Thyroid gland (tissue), 4 donors: ENCODE results near the gene CYBC1. TPM values are rescaled to one million over a fixed set of nuclear protein-coding genes. Genes with fewer than 3 reads are reported as not detected.
A peak's percentile ranks its signal among the peaks of the same experiment; 100 is the strongest.

ENCODE experiments used
- DNase-seq, 2 donors: peaks; one replicate each; pipeline ENCODE4 v3.0.0-alpha.2; 2019
- H3K27ac ChIP-seq, 3 donors: fragments of 200-600 bp; sonication (generic); 1 replicate in 2 of 3; 2 replicates in 1 of 3; pipeline ENCODE4 v1.5.1; 2016 to 2019; ENCODE audit warnings: mild to moderate bottlenecking in 1 of 3, moderate library complexity in 1 of 3
- H3K27me3 ChIP-seq: fragments of 200-600 bp; sonication (generic); one replicate; pipeline ENCODE4 v1.5.1; 2019
- H3K36me3 ChIP-seq, 2 donors: fragments of 200-600 bp; sonication (generic); one replicate each; pipeline ENCODE4 v1.5.1; 2016 to 2019
- H3K4me1 ChIP-seq, 2 donors: fragments of 200-600 bp; sonication (generic); one replicate each; pipeline ENCODE4 v1.5.1; 2017 to 2019
- H3K4me3 ChIP-seq, 3 donors: fragments of 200-600 bp; sonication (generic); replicated peaks in 1 of 3; 1 replicate in 2 of 3; 2 replicates in 1 of 3; pipeline ENCODE4 v1.5.1; 2016; ENCODE audit warnings: mild to moderate bottlenecking in 1 of 3
- H3K9me3 ChIP-seq: fragments of 200-600 bp; sonication (generic); one replicate; pipeline ENCODE4 v1.5.1; 2017
- POLR2A ChIP-seq, 2 donors: fragments of 450-650 bp; IDR thresholded peaks; one replicate each; pipeline ENCODE4 v1.6.1; 2017; ENCODE audit warnings: antibody characterized with exemption in 2 of 2, mild to moderate bottlenecking in 2 of 2, moderate library complexity in 1 of 2
- WGBS, 2 donors: methylation state at CpG; one replicate each; pipeline ENCODE4 v1.1.5; 2017; 5-methylcytosine and 5-hydroxymethylcytosine counted together
- intact Hi-C: fragments of 100-400 bp; cut with DNase I; formaldehyde crosslinking; loops from one replicate; pipeline ENCODE4 v1.15.1; 2023
- total RNA-seq, 4 donors: library from RNA; depleted of rRNA; stranded (reverse); fragments of >200 nt; gene quantifications; one replicate each; pipeline ENCODE4 v1.2.3, GENCODE V29; 2016
- TF ChIP-seq, protein P1 (sequence below), 6 experiments: fragments of 200-600 bp in 3 of 6; fragments of 450-650 bp in 3 of 6; sonication (generic) in 3 of 6; IDR thresholded peaks; one replicate each; pipeline ENCODE4 v1.5.1; 2016 to 2019; ENCODE audit warnings: antibody characterized with exemption in 6 of 6, mild to moderate bottlenecking in 2 of 6, inconsistent platforms in 1 of 6, moderate library complexity in 1 of 6

The CYBC1 gene
- total RNA-seq, 4 donors from 2014 or later = 51.2 to 66.6 (median 53.6) TPM

DNA sequence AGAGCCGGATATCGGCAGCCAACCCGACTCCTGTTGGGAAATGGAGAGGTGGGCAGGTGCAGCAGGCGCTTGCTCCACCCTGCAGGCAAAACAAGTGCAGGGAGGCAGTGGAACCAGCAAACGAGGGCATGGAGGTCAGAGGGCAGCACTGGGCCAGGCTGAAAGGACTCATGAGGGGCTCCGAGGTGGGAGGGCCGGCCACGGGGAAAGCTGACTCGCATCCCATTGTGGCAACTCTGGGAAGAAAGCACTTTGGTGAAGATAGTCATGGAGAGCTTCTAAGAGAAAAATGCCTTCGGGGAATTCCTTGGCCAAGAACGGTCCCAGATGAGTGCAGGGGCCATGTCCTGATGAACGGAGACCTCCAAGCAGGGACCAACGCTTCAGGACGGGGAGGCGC lies 4.4 kb downstream of the CYBC1 start:
- no peak overlapping the region for H3K4me3 ChIP-seq
- WGBS, 2 donors = 90 to 91% methylated on average over 15 of the region's 15 CpGs
- intact Hi-C loops = no loop called here
- H3K36me3 ChIP-seq = peaks cover 0 to 9% of the 10 kb centered on the region in 2 donors
- no peaks in the 10 kb centered on the region for H3K9me3 ChIP-seq
- H3K27ac ChIP-seq = no peak overlapping the region
- H3K4me1 ChIP-seq = peaks cover 12 to 28% of the 10 kb centered on the region in 2 donors
- DNase-seq = no peak
- TF ChIP-seq POLR2A (IDR thresholded peaks at IDR 0.05) = no peak
- TF ChIP-seq, protein P1, sequence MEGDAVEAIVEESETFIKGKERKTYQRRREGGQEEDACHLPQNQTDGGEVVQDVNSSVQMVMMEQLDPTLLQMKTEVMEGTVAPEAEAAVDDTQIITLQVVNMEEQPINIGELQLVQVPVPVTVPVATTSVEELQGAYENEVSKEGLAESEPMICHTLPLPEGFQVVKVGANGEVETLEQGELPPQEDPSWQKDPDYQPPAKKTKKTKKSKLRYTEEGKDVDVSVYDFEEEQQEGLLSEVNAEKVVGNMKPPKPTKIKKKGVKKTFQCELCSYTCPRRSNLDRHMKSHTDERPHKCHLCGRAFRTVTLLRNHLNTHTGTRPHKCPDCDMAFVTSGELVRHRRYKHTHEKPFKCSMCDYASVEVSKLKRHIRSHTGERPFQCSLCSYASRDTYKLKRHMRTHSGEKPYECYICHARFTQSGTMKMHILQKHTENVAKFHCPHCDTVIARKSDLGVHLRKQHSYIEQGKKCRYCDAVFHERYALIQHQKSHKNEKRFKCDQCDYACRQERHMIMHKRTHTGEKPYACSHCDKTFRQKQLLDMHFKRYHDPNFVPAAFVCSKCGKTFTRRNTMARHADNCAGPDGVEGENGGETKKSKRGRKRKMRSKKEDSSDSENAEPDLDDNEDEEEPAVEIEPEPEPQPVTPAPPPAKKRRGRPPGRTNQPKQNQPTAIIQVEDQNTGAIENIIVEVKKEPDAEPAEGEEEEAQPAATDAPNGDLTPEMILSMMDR (IDR thresholded peaks at IDR 0.05) = no peak
- H3K27me3 ChIP-seq = no peaks in the 10 kb centered on the region

DNA sequence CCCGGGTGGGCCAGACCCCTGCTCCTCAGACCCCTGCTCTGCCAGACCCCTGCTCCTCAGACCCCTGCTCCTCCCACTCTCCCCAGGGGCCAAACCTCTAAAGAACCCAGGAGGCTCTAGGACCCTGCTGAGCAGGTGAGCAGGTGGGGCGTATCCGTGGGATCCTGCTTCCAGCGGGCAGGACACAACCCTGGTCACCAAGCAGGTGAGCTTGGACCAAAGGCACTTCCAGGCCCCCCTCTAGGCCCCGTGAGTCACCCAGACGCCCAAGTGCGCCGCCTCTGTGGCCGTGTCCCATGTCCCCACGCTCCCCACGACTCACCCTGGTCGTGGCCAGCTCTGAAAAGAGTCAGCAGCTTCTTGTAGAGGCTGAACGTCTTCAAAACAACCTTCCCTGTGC lies 5.0 kb downstream of the CYBC1 start:
- Histone ChIP-seq H3K9me3 (no peaks in the 10 kb centered on the region), H3K4me3 (no peak overlapping the region), H3K27me3 (no peaks in the 10 kb centered on the region), H3K36me3 (peaks cover 0 to 9% of the 10 kb centered on the region in 2 donors), H3K4me1 (peaks cover 11 to 25% of the 10 kb centered on the region in 2 donors), H3K27ac (peak overlapping the region in 1 of 3 donors; percentile 8)
- TF ChIP-seq, protein P1 (IDR thresholded peaks at IDR 0.05) = no peak
- no peak for TF ChIP-seq POLR2A (IDR thresholded peaks at IDR 0.05)
- DNase-seq = no peak
- intact Hi-C loops = no loop called here
- WGBS, 2 donors = 74 to 85% methylated on average over 6 to 10 of the region's 13 CpGs

DNA sequence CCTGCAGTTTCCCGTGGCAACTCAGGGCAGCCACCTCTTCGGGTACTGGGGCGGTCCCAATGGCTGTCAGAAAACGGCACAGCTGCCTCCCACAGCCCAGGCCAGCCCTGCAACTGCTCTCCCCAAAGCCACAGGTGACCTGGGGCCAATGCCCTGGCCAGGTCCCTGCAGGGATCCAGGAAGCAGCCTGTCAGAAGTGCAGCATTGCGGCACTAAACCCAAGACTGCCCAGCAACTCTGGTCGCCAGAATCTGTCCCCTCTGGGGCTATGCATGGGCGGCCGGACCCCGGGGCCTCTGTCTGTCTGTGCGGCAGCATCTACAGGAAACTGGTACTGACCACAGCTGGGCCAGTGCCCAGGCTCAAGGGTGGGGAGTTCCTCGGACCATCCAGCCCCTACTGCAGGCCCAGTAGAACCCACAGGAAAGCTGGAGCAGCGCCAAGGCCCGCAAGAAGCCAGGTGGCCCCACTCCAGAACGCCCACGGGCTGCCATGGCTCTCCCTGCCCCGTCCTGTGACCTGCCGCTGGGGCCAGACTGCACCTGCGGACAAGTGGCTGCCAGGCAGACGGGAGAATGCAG lies 5.5 kb downstream of the CYBC1 start:
- Histone ChIP-seq H3K4me3 (no peak overlapping the region), H3K36me3 (peaks cover 0 to 9% of the 10 kb centered on the region in 2 donors), H3K27me3 (no peaks in the 10 kb centered on the region), H3K27ac (peak overlapping the region in 1 of 3 donors; percentile 8), H3K4me1 (peaks cover 11 to 25% of the 10 kb centered on the region in 2 donors), H3K9me3 (no peaks in the 10 kb centered on the region)
- 27 to 53% methylated on average over 8 to 9 of the region's 19 CpGs for WGBS, 2 donors
- TF ChIP-seq, protein P1 (IDR thresholded peaks at IDR 0.05) = no peak
- TF ChIP-seq POLR2A (IDR thresholded peaks at IDR 0.05) = no peak
- intact Hi-C loops = no loop called here
- peak; percentile 44 to 52 for DNase-seq

DNA sequence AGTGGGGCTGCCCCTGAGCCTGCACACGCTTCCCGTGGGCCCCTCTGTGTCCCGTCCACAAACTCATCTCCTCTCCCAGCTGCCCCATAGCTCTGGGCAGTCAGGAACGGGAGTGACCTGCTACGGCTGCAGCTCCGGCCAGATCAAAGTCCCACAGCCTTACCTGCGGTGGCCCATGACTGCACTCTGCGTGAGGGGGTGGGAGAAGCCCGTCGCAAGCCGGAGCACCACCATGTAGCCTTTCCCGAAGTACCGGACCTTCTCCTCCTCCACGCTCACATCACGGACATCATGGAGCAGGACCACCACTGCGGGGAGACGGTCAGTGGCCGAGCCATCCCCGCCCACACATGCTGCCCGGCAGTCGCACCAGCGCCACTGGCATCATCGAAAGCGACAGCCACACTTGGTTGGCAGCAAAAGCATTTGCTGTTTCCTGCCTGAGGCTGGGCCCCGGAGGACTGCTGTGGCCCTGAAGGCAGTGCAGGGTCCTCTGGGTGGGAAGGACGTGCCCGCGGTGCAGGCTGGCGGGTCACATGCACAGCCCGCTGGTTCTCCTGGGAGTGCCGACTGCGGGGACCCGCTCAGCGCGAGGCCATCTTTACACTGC lies 6.2 kb downstream of the CYBC1 start:
- H3K36me3 ChIP-seq = peaks cover 0 to 9% of the 10 kb centered on the region in 2 donors
- no peak overlapping the region for H3K4me3 ChIP-seq
- TF ChIP-seq, protein P1 (IDR thresholded peaks at IDR 0.05) = no peak
- no peak for TF ChIP-seq POLR2A (IDR thresholded peaks at IDR 0.05)
- H3K27ac ChIP-seq = no peak overlapping the region
- WGBS, 2 donors = 95 to 96% methylated on average over 15 to 31 of the region's 35 CpGs
- DNase-seq = no peak
- intact Hi-C loops = no loop called here
- H3K27me3 ChIP-seq = no peaks in the 10 kb centered on the region
- no peaks in the 10 kb centered on the region for H3K9me3 ChIP-seq
- peaks cover 4 to 18% of the 10 kb centered on the region in 2 donors for H3K4me1 ChIP-seq
